H1 (cell line): ENCODE results near the gene CYB561. TPM values are rescaled to one million over a fixed set of nuclear protein-coding genes. Genes with fewer than 3 reads are reported as not detected.

ENCODE experiments used
- CHD1 ChIP-seq: IDR thresholded peaks from 2 replicates; pipeline ENCODE4 v1.6.1; 2012; ENCODE audit warnings: low read depth, low read length, improper control_type of control experiment
- HDAC6 ChIP-seq: IDR thresholded peaks from one replicate; pipeline ENCODE4 v1.7.1; 2012; ENCODE audit warnings: low read depth, mild to moderate bottlenecking, inconsistent platforms, low read length, moderate library complexity
- NRF1 ChIP-seq: IDR thresholded peaks from 2 replicates; pipeline ENCODE4 v1.6.1; 2011; ENCODE audit warnings: mild to moderate bottlenecking, low read depth, low read length, improper control_type of control experiment
- SIN3A ChIP-seq, 2 experiments: IDR thresholded peaks in 1 of 2; conservative IDR thresholded peaks in 1 of 2; 2 replicates each; pipeline ENCODE4 v1.6.1; 2011 to 2012; ENCODE audit warnings: low read length in 2 of 2, improper control_type of control experiment in 1 of 2, low read depth in 1 of 2, mild to moderate bottlenecking in 1 of 2
- polyA plus RNA-seq, 7 experiments: library from polyadenylated mRNA; depleted of rRNA in 3 of 7; stranded (reverse) in 5 of 7; unstranded in 2 of 7; fragments of >200 nt in 5 of 7; fragments of 200-250 nt in 2 of 7; gene quantifications; 1 replicate in 5 of 7; 2 replicates in 1 of 7; 4 replicates in 1 of 7; pipeline versions ENCODE4 v1.2.1 to v1.2.3, GENCODE V29; 2011 to 2013; ENCODE audit warnings: missing spikeins in 2 of 7, mixed read lengths in 2 of 7
- total RNA-seq: library from RNA; stranded (reverse); fragmentation: NEBNext Ultra II Directional; extraction: Animal tissue kit (Norgen Biotek cat#: 25700); gene quantifications from 2 replicates; pipeline ENCODE4 v1.2.1, GENCODE V29; 2021

The CYB561 gene
- total and polyA plus RNA-seq, 2 of the 8 experiments (the other 6 are each of a cell fraction or from before 2014, with no cell fraction given), result 19.7 to 23.4 TPM

GRCh38 chr17:63480192-63480784, 34.2 kb upstream of the CYB561 start (continued):
- no peak for TF ChIP-seq NRF1
- TF ChIP-seq CHD1, result no peak
- no peak for TF ChIP-seq SIN3A (conservative IDR thresholded peaks at IDR 0.05 in 1 of 2, IDR thresholded peaks at IDR 0.05 in 1 of 2; ENCODE audit: low read depth in 1 of 2, low read length in 2 of 2)
- TF ChIP-seq HDAC6, result no peak
- TF ChIP-seq, all 59 proteins: peak for 0
